Measurements from ENCODE around the gene IFIT1.

DNA sequence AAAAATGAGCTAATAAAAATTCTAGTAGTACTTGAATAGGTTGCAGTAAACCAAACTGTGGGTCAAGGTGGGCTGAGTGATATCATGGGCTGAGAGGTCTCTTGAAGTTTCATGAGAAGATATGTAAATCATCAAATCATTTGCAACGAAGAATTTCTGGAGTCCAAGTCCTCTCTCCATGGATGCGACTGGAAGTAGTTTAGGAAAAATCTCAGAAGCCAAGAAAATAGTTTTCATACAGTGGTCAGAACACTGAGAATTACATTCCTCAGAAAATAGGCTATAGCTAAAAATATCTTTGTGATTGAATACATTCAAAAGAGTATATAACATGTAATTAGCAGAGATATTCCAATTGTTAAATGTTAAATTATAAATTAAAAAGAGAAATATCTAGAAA, 3.6 kb upstream of the IFIT1 start:
- no peak for TF ChIP-seq CTCF (IDR thresholded peaks at IDR 0.05)
- TF ChIP-seq POLR2AphosphoS5 (IDR thresholded peaks at IDR 0.05): no peak

All from suprapubic skin (tissue), 3 donors.